OCI-LY1 (cell line): ENCODE measurements around the gene SPATA13.

Experiments used
- EZH2 ChIP-seq: fragments of 200-600 bp; sonication (generic), shearing (Covaris generic); IDR thresholded peaks from 2 replicates; pipeline ENCODE4 v1.8.0; 2017; ENCODE audit warnings: borderline replicate concordance, mixed run types, mild to moderate bottlenecking, antibody characterized with exemption, low read length, moderate library complexity, mixed read lengths
- TF ChIP-seq, protein P1 (sequence below): fragments of 200-600 bp; sonication (generic), shearing (Covaris generic); IDR thresholded peaks from 2 replicates; pipeline ENCODE4 v1.5.1; 2017; ENCODE audit warnings: mild to moderate bottlenecking, antibody characterized with exemption, low read length, moderate library complexity, mixed read lengths

DNA sequence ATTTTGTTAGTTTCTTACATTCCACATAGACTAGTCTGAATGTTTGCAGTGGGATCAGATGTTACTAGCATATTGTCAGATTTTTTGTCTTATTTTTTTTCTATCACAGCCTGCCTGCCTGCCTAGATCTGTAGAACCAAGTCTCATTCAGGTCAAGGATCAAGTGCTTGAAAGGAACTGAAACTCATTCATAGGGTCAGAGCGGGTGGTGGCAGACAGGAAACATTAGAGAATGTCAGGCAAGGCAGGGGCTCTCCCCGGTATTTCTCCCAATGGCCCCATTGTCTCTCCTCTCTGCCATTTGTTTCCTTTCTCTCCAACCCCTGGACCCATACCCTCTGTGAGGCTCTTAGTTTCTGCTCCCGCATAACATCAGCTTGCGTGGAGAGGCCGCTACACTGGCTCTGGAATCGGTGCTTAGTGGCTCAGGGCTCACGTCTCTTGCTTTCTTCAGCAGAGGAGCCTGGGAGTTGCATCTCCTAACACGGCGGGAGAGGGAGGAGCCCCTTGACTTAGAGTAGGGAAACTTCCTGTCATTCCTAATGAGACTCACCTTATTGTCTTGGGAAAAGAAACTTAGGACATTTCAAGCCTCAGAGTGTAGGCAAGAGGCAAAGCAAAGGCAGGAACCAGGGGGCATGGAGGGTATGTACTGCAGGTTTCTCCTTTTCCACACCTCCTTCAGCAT, 35.6 kb upstream of the SPATA13 start:
- TF ChIP-seq, protein P1, sequence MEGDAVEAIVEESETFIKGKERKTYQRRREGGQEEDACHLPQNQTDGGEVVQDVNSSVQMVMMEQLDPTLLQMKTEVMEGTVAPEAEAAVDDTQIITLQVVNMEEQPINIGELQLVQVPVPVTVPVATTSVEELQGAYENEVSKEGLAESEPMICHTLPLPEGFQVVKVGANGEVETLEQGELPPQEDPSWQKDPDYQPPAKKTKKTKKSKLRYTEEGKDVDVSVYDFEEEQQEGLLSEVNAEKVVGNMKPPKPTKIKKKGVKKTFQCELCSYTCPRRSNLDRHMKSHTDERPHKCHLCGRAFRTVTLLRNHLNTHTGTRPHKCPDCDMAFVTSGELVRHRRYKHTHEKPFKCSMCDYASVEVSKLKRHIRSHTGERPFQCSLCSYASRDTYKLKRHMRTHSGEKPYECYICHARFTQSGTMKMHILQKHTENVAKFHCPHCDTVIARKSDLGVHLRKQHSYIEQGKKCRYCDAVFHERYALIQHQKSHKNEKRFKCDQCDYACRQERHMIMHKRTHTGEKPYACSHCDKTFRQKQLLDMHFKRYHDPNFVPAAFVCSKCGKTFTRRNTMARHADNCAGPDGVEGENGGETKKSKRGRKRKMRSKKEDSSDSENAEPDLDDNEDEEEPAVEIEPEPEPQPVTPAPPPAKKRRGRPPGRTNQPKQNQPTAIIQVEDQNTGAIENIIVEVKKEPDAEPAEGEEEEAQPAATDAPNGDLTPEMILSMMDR: no peak
- no peak for TF ChIP-seq EZH2
